Liver (tissue), 3 donors: Measurements from ENCODE around the gene RTN1.

Source experiments
- CTCF ChIP-seq: fragments of 150-350 bp; IDR thresholded peaks from 2 replicates; pipeline ENCODE4 v1.5.1; 2017; ENCODE audit warnings: improper control_type of control experiment, low read depth, low read length; ENCODE audit not compliant: missing input control
- GABPA ChIP-seq, 2 donors: IDR thresholded peaks in 1 of 2; conservative IDR thresholded peaks in 1 of 2; 2 replicates each; pipeline ENCODE4 v1.6.1; 2016; ENCODE audit warnings: antibody characterized with exemption in 2 of 2, mild to moderate bottlenecking in 1 of 2, moderate library complexity in 1 of 2
- JUND ChIP-seq, 2 donors: IDR thresholded peaks; 2 replicates each; pipeline ENCODE4 v1.6.1; 2016; ENCODE audit warnings: antibody characterized with exemption in 2 of 2
- RAD21 ChIP-seq, 2 donors: IDR thresholded peaks; 2 replicates each; pipeline ENCODE4 v1.6.1; 2016; ENCODE audit warnings: antibody characterized with exemption in 2 of 2, mild to moderate bottlenecking in 2 of 2
- REST ChIP-seq: IDR thresholded peaks from 2 replicates; pipeline ENCODE4 v1.6.1; 2016; ENCODE audit warnings: antibody characterized with exemption, mild to moderate bottlenecking
- SP1 ChIP-seq: IDR thresholded peaks from 2 replicates; pipeline ENCODE4 v1.6.1; 2018; ENCODE audit warnings: antibody characterized with exemption, mild to moderate bottlenecking
- YY1 ChIP-seq: IDR thresholded peaks from 2 replicates; pipeline ENCODE4 v1.6.1; 2016; ENCODE audit warnings: antibody characterized with exemption, mild to moderate bottlenecking
- TF ChIP-seq, protein P1 (sequence below): IDR thresholded peaks from 2 replicates; pipeline ENCODE4 v1.6.1; 2016; ENCODE audit warnings: antibody characterized with exemption
- TF ChIP-seq, protein P2 (sequence below): IDR thresholded peaks from 2 replicates; pipeline ENCODE4 v1.6.1; 2016; ENCODE audit warnings: antibody characterized with exemption
- donor health status: healthy.
- donor health status: healthy.

- no peak for TF ChIP-seq JUND (IDR thresholded peaks at IDR 0.05)
- TF ChIP-seq CTCF = peak; percentile 73
- peak; percentile 69 to 77 for TF ChIP-seq RAD21 (IDR thresholded peaks at IDR 0.05)
- no peak for TF ChIP-seq REST
- no peak for TF ChIP-seq YY1
- TF ChIP-seq, protein P1, sequence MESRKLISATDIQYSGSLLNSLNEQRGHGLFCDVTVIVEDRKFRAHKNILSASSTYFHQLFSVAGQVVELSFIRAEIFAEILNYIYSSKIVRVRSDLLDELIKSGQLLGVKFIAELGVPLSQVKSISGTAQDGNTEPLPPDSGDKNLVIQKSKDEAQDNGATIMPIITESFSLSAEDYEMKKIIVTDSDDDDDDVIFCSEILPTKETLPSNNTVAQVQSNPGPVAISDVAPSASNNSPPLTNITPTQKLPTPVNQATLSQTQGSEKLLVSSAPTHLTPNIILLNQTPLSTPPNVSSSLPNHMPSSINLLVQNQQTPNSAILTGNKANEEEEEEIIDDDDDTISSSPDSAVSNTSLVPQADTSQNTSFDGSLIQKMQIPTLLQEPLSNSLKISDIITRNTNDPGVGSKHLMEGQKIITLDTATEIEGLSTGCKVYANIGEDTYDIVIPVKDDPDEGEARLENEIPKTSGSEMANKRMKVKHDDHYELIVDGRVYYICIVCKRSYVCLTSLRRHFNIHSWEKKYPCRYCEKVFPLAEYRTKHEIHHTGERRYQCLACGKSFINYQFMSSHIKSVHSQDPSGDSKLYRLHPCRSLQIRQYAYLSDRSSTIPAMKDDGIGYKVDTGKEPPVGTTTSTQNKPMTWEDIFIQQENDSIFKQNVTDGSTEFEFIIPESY = no peak
- no peak for TF ChIP-seq GABPA (IDR thresholded peaks at IDR 0.05 in 1 of 2, conservative IDR thresholded peaks at IDR 0.05 in 1 of 2)
- TF ChIP-seq, protein P2, sequence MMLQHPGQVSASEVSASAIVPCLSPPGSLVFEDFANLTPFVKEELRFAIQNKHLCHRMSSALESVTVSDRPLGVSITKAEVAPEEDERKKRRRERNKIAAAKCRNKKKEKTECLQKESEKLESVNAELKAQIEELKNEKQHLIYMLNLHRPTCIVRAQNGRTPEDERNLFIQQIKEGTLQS = no peak
- no peak for TF ChIP-seq SP1
Measured at GRCh38 chr14:59688224-59689170, 182.1 kb downstream of the RTN1 start.
